Activated CD4-positive, alpha-beta T cell treated with anti-CD3 and anti-CD28 coated beads for 1 hour (primary cell): Measurements from ENCODE around the gene UBE2S.
"Not testable (repeated sequence)": the region's sequence is repeated elsewhere in the genome, so short reads cannot be mapped to it uniquely, and the experiment has no call there.

ENCODE experiments used
- DNase-seq: peaks from one replicate; pipeline ENCODE4 v3.0.0-alpha.2; 2020

UBE2S gene

GRCh38 chr19:55439052-55439451 lies 31.5 kb upstream of the UBE2S start:
- DNase-seq = no peak

- DNase-seq = no peak
These were observed 29.8 kb upstream of the UBE2S start for GRCh38 chr19:55437410-55437809.

- DNase-seq = no peak
These were observed 29.3 kb upstream of the UBE2S start for GRCh38 chr19:55436847-55437246.

- DNase-seq = no peak
These were observed 27.4 kb upstream of the UBE2S start for GRCh38 chr19:55435020-55435419.

GRCh38 chr19:55434356-55434919 lies 26.9 kb upstream of the UBE2S start:
- no peak for DNase-seq

GRCh38 chr19:55433292-55433691 lies 25.7 kb upstream of the UBE2S start:
- no peak for DNase-seq

GRCh38 chr19:55432241-55432959 lies 24.8 kb upstream of the UBE2S start:
- no peak for DNase-seq

- no peak for DNase-seq
These were observed 23.6 kb upstream of the UBE2S start for GRCh38 chr19:55431183-55431582.

- no peak for DNase-seq
These were observed 18.5 kb upstream of the UBE2S start for GRCh38 chr19:55426042-55426441.

GRCh38 chr19:55424518-55424917 lies 16.9 kb upstream of the UBE2S start:
- DNase-seq = no peak

GRCh38 chr19:55423225-55424005 lies 15.8 kb upstream of the UBE2S start:
- DNase-seq = no peak

GRCh38 chr19:55421281-55421680 lies 13.7 kb upstream of the UBE2S start:
- DNase-seq = not testable (repeated sequence)

GRCh38 chr19:55419624-55420236 lies 12.1 kb upstream of the UBE2S start:
- no peak for DNase-seq

- no peak for DNase-seq
These were observed 11.5 kb upstream of the UBE2S start for GRCh38 chr19:55419103-55419502.

- peak; percentile 24 for DNase-seq
These were observed 10.6 kb upstream of the UBE2S start for GRCh38 chr19:55418185-55418584.

- no peak for DNase-seq
These were observed 2.6 kb upstream of the UBE2S start for GRCh38 chr19:55410168-55410567.

- DNase-seq = not testable (repeated sequence)
These were observed 1.6 kb upstream of the UBE2S start for GRCh38 chr19:55409179-55409578.

GRCh38 chr19:55408533-55408872 lies 915 bp upstream of the UBE2S start:
- no peak for DNase-seq

GRCh38 chr19:55407800-55408532 lies 378 bp upstream of the UBE2S start:
- peak; percentile 94 for DNase-seq

- DNase-seq = no peak
These were observed 600 bp downstream of the UBE2S start for GRCh38 chr19:55406826-55407549.

GRCh38 chr19:55406091-55406825 lies 1.3 kb downstream of the UBE2S start:
- no peak for DNase-seq

GRCh38 chr19:55405638-55406037 lies 1.9 kb downstream of the UBE2S start:
- no peak for DNase-seq
